Transverse colon (tissue), 4 donors: ENCODE data around the gene NRGN.

Experiments used
- CTCF ChIP-seq, 5 experiments: fragments of 200-600 bp in 3 of 5; fragments of 450-650 bp in 2 of 5; sonication (generic) in 3 of 5; IDR thresholded peaks; 1 replicate in 2 of 5; 2 replicates in 3 of 5; pipeline ENCODE4 v1.5.1; 2016 to 2017; ENCODE audit warnings: antibody characterized with exemption in 5 of 5, inconsistent platforms in 3 of 5, mild to moderate bottlenecking in 2 of 5, moderate library complexity in 1 of 5
- EP300 ChIP-seq: sonication (generic); formaldehyde crosslinking; IDR thresholded peaks from one replicate; pipeline ENCODE4 v1.6.1; 2017; ENCODE audit warnings: antibody characterized with exemption, low read depth
- POLR2AphosphoS5 ChIP-seq, 3 donors: sonication (generic); formaldehyde crosslinking; IDR thresholded peaks; one replicate each; pipeline ENCODE4 v1.6.1; 2016; ENCODE audit warnings: antibody characterized with exemption in 3 of 3

GRCh38 chr11:124729571-124729970 is 10.2 kb upstream of the NRGN start:
- TF ChIP-seq CTCF (IDR thresholded peaks at IDR 0.05) (no peak), POLR2AphosphoS5 (IDR thresholded peaks at IDR 0.05) (no peak), EP300 (no peak)
